GM19328 (cell line): ENCODE data around the gene UQCRC1.

Source experiments
- ATAC-seq: cut with Tn5 transposase; IDR thresholded peaks from one replicate; pipeline ENCODE4 v1.9.1; 2021; ENCODE audit warnings: mild to moderate bottlenecking, moderate library complexity; ENCODE audit not compliant: unreplicated experiment

Gene UQCRC1

DNA sequence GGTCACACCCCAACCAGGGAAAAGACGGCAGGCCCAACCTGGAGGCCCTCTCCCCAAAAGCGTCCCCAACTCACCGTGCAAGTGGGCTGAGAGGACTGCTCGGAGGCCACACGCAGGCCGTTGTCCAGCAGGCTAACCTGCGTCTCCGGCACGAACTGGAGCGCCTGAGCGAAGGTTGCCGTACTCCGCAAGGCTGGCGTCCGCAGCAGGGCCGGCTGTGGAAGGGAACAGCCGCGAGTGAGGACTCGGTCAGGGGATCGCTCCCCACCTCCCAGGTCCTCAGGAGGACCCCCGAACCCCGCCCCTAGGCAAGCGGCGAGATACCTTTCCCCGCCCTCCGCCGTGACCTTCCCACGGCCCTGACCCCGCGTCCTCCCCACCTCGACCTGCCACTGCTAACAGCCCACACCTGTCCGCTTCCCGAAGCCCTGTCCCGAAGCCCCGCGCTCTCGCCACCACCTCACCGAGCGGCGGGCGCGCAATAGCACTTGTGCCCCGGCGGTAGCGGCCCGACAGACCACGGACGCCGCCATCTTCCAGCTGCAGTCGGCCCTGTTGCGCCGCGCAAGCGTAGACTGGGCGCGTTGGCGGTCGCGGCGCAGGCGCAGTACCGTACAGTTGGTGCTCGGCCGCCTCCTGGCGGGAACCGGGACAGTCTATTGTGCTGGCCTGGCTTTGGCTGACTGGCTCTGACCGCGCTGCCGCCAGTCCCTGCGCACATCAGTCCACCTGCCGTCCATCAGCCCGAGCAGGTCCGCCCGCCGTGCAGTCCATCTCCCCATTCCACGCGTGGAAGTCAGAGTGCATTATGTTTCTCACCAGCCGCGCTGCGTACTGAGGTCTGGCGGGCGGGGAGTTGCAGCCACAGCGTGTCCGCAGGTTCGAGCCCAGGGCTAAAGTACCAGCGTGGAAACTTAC lies at the start of gene UQCRC1:
Gene UQCRC1, minus strand, starts transcription at position 559 of the 918 bp plus-strand sequence. Its CDS starts 26 bp downstream, at position 533.
- peak; percentile 96 for ATAC-seq

DNA sequence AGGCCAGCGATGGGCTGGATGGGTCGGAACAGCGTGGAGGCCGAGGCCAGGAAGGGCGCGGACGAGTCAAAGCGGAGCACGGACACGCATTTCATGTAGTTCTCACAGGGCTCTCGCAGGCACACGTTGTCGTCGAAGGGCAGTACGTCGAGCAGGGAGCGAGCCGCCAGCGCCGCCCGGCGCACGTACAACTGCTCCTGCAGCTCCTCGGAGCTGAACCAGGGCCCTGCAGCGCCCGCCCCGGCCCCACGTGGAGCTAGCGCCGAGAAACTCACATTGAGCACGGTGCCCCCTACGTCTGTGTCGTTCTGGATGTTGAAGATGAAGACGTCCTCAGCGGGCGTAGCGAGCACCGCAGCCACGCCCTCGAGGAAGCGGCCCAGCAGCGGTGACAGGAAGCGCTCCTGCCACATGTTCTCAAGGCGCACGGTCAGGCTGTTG lies 47.4 kb upstream of the UQCRC1 start:
- no peak for ATAC-seq

DNA sequence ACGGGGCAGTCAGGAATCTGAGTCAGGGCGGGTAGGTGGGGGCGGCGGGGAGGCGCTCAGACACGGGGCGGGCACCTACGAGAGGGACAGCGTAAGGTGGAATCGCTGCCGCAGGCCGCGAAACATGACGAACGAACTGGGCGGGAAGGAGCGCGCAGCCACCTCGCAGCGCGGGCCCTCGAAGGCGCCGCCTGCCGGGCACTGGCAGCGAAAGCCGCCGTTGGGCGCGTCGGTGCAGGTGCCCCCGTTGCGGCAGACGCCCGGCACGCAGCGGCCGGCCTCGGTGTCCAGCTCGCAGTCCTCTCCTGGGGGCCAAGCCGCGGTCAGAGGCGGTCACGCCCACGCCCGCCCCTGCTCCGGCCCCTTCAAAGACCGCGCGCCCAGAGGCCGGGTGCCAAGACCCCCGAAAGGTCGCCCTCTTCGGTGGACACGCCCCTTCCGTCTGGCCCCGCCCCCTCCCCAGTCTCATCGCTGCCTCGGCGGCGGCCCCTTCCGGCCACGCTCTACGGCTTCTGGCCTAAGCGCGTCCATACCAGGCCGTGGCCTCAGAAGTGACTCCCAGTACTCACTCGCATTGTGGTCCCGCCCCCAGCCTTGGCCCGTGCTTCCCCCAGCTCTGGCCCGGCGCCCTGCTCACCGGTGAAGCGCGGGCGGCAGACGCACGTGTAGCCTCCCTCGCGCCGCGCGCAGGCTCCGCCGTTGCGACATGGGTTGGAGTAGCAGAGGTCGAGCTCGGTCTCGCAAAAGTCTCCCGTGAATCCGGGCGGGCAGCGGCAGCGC lies 46.8 kb upstream of the UQCRC1 start:
- no peak for ATAC-seq

DNA sequence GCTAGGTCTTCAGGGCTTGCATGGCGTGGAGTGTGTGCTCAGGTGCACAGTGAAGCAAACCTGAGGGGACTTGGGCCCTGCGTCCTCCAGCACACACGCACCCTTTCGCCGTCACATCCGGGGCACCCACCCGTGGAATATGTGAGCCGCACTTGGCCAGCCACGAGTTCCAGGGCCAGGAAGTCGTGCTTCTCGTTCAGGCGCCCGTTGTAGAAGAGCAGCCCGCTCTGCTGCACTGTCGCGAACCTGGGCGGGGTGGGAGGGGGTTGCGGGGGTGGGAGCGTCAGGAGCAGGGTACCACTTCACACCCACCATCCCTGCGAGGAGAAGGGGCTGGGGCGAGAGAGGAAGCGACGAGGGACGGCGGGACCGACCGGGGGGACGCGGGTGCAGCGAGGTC lies 46.2 kb upstream of the UQCRC1 start:
- ATAC-seq = no peak

DNA sequence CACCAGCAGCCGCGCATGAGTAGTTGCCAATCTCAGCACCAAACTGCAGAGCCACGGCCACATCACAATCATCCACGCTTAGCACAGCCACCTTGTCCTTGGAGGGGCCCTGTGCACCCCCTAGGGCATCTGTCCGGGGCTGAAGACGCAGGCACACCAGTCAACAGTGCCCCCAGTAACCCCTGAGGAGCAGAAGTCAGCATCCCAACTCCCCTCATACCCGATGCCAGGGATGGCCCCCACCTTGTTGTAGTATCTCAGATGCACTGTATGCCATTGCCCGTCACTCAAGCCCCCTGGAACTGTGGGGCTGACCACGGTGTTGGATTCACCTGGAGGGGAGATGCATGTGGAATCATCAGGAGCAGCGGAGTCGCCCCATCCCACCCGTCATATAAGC lies 45.6 kb upstream of the UQCRC1 start:
- no peak for ATAC-seq

DNA sequence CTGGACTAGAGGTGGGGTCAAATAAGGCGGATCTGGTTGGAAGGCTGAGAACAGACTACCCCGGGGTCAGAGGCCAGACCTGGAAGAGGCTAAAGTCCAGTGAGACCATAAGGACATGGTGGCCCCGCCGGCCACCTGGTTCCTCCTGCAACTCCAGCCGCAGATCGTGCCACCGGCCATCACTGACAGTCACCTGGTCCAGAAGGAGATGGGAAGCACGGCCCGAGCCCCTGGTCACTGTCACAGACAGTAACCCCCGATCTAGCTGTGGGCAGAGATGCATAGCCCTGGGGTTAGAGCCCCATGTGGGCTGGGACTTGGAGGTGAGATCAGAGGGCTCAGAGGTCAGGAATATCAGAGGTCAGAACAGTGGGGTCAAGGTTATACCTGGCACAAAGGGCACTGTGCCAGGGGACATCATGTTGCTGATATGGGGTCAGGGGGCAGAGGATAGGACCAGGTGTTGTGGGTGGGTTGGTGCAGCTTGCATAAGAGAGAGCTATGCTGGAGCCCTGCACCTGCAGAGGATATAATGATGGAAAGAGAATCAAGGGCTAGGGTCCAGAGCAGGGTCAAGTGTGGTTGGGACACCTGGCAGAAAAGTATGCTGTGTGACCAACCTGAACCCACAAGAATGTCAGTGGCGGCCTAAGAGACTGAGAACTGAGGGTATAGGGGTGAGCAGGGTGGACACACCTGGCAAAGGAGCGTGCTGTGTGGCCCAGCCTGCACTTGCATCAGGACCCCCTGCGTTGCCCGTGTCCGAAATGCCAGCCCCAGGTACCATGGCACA lies 43.7 kb upstream of the UQCRC1 start:
- ATAC-seq = no peak

DNA sequence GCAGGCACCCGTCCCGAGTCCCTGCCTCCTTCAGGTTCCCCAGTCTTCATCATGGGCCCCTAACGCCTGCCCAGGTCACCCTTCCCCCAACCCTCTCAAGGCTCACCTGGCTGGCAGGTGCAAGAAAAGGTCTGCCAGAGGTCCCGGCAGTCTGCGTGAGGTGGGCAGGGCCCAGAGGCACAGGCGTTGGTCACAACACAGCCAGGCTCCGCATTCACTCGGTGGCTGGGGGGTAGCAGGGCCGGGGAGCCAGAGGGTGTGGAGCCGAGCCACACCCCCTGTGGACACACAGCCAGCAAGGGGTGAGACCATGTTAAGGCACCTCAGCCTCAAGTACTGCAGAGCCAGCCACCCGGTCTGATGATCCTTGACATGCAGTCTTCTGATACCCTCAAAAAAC lies 42.3 kb upstream of the UQCRC1 start:
- ATAC-seq = no peak

DNA sequence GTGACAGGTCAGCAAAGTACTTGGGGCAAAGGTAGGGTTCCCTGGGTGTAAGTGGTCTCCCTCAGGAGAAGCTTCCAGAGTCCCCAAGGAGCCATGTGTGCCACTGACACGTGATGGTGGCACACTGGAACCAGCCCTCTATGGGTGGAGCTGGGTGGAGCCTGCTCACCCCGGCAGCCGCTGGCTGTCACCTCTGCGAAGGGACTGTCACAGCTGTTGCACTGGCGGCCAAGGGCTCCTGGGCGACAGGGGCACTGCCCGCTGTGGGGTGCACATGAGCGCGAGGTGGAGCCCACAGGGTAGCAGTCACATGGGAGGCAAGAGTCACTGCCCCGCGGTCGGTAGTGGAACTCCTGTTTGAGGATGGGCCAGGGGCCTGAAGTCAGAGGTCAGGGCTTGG lies 41.3 kb upstream of the UQCRC1 start:
- ATAC-seq = no peak

DNA sequence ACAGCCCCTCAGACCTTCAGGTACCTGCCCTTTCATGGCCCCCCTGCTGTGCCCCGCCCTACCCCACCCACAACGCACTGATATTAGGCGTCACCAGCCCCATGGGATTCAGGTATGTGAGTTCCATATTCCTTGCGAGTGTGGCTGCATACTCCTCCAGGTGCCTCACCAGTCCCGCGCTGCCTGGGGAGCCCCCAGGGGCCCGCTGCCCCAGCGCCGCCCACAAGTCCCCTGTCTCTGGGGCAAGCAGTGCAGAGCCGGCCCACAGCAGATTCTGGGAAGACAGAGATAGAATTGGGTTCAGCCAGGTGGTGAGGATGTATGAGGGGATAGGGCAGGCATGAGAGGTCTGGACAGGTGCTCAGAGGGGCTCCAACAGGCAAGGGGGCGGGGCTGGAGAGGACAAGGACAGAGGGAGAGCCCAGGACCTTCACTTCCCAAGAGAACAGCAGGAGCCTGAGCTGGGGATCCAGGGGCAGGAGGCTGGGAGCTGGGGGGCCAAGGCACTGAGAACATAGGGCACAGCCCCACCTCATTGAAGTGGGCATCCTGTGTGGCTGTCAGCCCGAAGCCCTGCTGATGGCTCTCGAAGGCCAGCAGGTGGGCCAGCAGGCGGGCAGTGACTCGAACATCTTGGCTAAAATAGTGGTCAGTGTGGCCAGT lies 38.9 kb upstream of the UQCRC1 start:
- no peak for ATAC-seq

DNA sequence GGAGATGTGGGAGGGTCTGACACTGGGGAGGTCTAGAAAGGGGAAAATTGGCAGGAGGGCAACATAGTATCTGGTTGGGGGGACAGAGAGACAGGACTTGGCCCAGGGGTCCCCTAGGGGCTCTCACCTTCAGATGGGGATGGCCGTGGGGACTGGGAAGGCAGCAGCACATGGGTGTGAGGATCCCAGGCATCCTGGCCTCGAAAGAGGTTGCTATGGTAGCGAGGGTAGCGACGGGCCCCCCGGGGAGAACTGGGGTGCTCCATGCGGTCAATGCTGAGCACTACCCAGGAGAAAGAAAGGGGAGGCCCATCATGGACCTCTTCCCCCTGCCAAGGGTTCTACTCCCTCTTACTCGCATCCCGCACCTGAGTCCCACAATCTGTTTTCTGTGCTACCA lies 38.3 kb upstream of the UQCRC1 start:
- ATAC-seq = no peak

DNA sequence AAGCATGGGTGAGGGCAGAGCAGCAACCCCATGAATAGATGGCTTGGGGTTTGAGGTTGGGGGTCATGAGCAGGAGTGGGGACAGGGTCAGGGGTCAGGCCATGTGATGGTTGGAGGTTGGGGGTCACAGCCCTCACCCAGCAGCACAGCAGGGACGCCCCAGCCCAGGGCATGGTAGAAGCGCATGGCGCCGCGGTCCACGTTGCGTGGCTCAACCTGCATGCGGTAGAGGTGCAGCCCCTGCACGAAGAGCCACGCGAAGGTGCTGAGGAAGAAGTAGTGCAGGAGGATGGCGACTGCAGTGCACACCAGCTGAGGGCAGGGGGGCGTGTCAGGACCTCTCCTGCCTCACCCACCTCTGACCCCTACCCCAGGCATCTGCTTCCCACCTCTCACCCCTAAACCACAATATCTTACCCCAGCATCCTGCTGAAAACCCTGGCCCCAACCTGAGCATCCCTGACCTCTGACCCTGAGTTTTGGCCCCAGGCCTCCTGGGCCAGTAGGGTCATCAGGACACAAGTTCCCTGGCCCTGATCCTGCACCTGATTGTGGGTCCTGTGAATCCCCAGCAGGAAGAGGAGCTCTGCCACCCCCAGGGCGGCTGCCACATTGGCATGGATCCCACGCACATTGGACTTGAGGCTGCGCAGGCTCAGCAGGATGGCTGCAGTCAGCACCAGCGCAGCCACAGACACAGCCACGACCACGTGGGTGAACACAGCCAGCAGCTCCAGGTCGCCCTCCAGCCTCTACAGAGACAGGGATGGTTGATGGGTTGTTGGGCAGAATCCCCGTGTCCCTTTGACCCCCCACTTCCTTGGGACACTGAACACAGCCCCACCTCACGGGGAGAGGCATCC lies 35.7 kb upstream of the UQCRC1 start:
- no peak for ATAC-seq

DNA sequence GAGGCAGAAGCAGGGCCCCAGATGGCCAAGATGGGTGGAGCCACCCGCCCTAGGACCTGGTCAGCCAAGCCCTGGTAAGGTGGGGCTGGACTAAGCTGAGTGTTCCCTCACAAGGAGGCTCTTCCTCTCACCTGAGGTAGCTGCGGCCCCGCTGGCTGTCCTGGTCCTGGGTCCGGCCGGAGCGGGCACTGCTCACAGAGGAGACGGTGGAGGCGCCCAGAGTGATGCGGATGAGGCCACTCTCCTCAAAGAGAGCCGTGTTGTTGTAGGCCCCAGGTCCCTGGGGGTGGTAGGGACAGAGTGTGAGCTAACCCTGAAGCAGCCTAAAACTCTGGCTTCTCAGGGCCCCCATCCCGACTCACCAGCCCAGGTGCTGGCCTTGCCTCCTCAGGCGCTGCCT lies 33.2 kb upstream of the UQCRC1 start:
- ATAC-seq = no peak

DNA sequence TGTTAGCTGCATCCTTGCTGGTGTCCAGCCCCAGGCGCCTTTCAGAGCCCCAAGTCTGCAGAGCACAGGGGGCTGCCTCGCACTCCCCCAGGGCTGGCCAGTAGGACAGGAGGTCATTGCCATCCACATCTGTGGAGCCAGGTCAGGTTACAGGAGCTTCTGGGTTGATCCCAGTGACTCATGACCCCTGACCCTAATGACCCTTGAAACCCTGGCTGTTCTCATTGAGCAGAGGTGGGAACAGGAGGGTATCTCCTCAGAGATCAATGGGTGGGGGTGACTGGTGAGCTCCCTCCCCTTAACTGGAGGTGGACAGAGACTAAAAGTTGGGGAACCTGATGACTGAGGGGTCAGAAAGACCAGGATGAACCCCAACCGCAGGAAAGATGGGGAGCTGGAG lies 31.9 kb upstream of the UQCRC1 start:
- no peak for ATAC-seq

DNA sequence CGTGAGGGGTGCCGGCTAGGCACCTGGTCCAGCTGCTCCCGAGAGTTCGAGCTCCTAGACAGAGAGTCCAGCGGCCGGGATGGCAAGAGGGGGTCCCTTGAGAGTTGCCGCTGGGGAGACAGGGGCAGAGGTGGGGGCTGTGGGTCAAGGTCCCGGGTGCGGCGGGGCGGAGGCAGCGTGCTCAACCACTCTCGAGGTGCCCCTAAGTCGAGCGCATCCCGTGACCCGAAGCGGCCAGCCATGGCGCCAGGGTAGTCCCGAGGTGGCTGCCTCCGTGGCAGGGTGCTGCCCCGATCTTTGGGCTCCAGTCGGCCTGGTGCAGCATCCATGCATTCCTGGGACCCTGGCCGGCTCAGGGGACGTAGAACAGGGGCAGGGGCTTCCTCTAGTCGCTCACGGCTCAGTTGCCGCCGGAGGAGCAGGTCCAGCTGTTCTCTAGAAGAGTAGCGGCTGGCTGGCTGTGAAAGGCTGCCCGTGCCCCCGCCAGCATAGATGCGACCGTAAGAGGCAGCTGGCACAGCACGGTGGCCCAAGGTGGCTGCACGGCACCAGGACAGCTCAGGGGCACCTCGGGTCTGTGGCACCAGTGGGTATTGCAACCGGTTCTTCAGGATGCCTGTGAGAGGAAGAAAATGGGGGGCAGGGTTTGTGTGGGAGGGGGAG lies 30.6 kb upstream of the UQCRC1 start:
- no peak for ATAC-seq

DNA sequence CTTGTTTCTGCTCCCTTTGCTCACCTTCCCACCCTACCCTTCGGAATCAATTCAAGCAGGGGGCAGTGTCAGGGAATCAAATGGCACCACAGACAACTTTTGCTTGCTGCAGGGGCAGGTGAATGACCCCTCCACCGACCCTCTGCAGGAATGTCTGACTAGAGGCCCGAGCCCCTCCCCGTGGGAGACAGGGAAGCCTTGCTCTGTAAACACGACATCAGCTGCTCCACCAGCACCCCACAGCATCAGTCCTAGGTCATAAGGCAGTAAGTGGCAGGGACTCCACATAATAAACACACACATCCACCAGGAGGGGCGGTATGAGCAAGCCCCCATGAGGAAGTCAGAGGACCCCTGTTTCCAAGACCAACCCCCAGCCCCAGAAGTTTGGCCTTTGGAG lies 27.9 kb upstream of the UQCRC1 start:
- no peak for ATAC-seq

DNA sequence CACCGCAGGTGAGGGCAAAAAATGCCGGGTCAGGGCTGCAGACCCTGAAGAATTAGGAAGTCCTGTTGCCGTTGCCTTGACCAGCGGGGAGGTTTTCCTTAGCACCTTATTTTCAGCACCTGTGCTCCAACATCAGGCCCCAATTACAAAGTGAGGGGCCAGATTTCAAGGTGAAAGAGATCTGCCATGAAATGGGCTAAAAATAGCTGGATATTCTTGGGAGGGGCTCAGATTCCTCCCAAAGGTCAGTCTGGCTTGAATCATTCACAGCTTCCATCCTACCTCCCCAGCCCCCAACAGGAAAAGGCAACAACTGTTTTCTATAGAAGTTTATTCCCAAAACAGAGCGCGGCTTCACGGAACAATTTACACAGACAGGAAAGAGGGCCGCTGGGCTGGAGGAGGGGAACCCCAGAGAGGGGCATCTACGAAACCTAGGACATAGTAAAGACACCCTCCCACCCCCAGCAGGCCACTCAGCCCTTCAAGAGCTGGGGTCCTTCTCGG lies 26.8 kb upstream of the UQCRC1 start:
- no peak for ATAC-seq

DNA sequence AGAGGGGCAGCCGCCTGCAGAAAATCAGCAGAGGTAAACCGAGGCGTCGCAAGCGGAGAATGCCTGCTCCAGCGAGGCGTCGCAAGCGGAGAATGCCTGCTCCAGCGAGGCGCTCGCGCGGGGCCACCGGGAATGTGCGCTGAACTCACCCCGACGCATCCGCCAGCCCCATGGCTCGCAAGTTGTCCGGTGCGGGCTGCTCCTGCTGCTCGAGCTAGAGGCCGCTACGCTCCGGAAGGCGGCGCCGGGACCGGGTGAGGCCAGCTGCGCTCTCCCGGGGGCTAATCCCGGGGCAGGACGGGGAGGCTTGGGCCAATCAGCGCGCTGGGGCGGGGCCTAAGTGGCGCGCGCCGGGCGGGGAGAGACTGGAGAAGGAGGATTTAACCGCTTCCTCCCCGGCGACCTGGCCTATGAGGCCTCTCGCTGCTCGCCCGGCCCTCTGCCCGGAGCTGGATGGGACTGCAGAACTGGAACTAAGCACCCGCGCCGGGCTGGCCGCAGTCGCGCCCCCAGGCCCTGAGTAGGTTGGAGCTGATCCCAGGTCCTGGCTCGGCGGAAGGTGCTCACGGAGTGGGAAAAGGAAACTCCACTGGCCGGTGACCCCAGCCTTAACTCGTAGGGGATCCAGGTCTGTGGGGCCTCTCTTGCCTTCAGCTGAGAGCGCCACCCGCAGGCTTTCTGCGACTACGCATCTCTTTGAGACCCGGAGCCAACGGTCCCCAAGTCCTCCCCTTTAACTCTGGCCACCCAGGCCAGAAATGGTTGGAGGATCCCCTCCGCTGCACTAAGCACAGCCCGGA lies 26.0 kb upstream of the UQCRC1 start, which contains the start of gene SLC26A6:
Gene SLC26A6, minus strand, starts transcription at position 240 of the 800 bp plus-strand sequence. Its CDS starts 68 bp downstream, at position 172.
- ATAC-seq = peak; percentile 89

DNA sequence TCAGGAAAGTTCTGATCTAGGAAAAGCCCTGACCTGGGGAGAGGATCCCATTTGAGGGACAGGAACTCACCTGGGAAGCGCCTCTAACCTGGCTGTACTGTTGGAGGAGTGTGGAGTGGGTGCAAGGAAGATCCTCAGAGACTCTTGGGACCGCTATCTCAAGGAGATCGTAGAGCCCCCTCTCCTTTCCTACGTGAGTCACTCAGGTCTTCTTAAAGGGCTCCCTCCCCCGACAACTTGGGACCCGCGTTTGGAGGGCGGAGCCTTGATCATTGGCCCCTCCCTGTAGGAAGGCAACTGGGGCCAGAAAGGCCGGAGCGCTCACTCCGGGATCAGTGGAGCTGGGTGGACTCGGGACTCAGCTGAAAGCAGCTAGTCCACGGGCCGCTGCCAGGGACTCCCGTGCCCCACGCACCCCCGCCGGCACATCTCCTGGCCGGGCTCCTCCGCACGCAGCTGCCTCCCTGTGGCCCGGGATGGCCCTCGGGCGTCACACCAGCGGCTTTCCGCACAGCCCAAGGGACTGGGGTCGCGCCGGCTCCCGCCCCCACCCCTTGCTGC lies 25.3 kb upstream of the UQCRC1 start:
- no peak for ATAC-seq
